Stimulated activated CD4-positive, alpha-beta T cell treated with anti-CD3 and anti-CD28 coated beads, Interleukin-15, amount 100 ng/mL, for 48 hours (primary cell): ENCODE data around the gene ZNF578.
"Not testable (repeated sequence)": the region's sequence is repeated elsewhere in the genome, so short reads cannot be mapped to it uniquely, and the experiment has no call there.

Experiments
- DNase-seq, 2 donors: peaks; one replicate each; pipeline ENCODE4 v3.0.0-alpha.2; 2020; ENCODE audit warnings: low read depth in 2 of 2

The ZNF578 gene

DNA sequence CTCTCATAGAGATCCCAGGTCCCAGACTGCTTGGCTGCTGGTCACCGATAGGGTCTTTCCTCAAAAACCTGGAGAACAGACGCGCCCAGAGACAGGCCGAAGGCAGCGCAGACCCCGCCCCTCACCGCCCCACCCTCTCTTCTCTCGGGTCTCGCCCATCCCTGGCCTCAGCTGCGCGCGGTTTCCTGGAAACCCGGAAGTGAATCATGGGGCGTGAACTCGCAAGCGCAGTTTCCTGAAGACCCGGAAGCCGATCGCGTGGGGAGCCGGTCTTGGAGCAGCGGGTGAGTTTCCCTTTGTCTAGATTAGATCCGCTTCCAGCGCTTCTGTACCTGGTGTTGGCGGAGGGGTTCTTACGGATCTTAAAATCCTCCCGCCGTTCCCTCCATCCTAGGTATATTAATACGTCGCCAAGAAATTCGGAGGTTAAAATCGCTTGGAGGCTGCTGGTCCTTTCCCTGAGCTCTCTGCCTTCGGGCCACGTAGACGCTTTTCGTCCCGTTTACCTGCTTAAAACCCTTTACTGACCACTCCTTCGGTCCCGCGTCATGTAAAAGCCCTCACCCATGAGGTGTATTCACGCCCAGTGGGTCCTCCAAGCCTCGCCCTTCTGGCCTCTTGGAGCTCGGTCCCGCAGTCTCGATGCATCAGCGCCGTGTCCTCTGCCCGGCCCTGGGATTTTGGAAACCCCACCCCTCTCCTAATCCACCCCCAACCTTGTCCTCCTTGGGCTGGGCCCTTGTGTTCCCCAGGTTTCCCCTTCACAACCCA lies at the start of gene ZNF578:
ZNF578 (plus strand) TSS at position 230 of the 771 bp plus-strand sequence. CDS start 48,293 bp downstream, outside the sequence.
- peak; percentile 57 to 69 for DNase-seq

- no peak for DNase-seq
Measured at GRCh38 chr19:52410276-52410675, 43.1 kb upstream of the ZNF578 start.

DNA sequence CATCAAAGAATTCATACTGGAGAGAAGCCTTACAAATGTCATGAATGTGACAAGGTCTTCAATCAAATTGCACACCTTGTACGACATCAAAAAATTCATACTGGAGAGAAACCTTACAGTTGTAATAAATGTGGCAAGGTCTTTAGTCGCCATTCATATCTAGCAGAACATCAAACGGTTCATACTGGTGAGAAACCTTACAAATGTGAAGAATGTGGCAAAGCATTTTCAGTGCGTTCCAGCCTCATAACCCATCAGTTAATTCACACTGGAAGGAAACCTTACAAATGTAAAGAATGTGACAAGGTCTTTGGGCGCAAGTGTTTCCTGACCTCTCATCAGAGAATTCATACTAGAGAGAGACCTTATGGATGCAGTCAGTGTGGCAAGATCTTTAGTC lies 37.6 kb upstream of the ZNF578 start:
- no peak for DNase-seq

DNA sequence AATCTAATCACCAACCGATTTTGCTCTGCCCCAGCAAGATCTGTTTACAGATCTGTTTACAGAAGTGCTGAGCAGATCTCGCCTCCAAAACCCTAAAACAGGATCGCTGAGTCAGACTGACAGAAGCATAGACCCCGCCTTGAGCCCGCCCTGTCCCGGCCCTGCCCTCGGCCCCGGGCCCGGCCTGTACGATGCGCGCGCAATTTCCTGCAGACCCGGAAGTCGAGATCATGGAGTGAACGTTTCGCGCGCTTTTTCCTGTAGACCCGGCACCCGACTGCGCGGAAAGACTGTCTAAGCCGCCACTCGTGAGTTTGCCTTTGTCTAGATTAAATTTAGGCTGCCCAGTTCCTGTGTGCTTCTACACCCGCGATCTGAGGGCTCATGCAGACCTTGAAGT lies 24.4 kb upstream of the ZNF578 start, which contains the start of gene ZNF534:
ZNF534 (plus strand) TSS at position 212 of the 400 bp plus-strand sequence. CDS start 2,327 bp downstream, outside the sequence.
- no peak for DNase-seq

DNA sequence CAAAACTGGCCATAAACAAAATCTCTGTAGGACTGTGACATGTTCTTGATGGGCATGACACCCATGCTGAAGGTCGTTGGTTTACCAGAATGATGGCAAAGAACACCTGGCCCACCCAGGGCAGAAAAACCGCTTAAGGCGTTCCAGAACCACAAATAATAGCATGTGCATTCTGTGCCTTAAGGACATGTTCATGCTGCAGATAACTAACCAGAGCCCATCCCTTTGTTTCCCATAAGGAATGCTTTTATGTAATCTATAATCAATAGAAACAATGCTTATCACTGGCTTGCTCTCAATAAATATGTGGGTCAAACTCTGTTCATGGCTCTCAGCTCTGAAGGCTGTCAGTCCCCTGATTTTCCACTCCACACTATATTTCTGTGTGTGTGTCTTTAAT lies 11.2 kb upstream of the ZNF578 start:
- DNase-seq: no peak

DNA sequence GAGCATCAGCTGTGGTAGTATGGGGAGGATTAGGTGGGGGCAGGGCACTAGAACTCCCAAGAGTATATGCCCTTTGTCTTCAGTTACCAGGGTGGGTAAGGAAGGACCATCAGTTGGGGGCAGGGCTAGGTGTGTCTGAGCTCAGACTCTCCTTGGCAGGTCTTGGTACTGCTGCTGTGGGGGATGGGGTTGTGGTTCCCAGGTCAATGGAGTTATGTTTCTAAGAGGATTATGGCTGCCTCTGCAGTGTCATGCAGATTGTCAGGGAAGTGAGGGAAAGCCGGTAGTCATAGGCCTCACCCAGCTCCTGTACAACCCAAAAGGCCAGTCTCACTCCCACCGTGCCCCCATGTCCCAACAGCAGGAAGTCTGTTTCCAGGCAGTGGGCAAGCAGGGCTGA lies 8.8 kb upstream of the ZNF578 start:
- DNase-seq: no peak

- no peak for DNase-seq
Measured at GRCh38 chr19:52451241-52451640, 2.1 kb upstream of the ZNF578 start.

GRCh38 chr19:52464798-52465470 lies 11.6 kb downstream of the ZNF578 start:
- DNase-seq: no peak

GRCh38 chr19:52473655-52474350 lies 20.4 kb downstream of the ZNF578 start:
- DNase-seq: no peak

DNA sequence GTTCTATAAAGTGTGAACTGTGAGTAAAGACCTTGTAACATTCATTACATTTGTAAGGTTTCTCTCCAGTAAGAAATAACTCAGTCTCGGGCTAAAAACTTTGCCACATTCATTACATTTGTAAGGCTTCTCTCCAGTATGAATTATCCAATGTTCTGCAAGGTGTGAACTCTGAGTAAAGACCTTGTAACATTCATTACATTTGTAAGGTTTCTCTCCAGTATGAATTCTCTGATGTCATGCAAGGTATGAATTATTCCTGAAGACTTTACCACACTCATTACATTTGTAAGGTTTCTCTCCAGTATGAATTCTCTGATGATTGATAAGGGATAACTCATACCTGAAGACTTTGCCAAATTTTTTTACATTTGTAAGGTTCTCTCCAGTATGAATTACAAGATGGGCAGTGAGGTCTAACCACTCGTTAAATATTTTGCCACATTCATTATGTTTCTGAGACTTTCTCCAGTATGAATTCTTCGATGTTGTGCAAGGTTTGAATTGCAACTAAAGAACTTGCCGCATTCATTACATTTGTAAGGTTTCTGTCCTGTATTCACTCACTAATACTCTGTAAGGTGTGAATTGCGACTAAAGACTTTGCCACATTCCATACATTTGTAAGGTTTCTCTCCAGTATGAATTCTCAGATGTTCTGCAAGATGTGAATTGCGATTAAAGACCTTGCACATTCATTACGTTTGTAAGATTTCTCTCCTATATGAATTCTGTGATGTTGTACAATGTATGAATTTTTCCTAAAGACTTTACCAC lies 21.2 kb downstream of the ZNF578 start:
- DNase-seq: no peak

- DNase-seq: not testable (repeated sequence)
Measured at GRCh38 chr19:52484111-52484743, 30.9 kb downstream of the ZNF578 start.

DNA sequence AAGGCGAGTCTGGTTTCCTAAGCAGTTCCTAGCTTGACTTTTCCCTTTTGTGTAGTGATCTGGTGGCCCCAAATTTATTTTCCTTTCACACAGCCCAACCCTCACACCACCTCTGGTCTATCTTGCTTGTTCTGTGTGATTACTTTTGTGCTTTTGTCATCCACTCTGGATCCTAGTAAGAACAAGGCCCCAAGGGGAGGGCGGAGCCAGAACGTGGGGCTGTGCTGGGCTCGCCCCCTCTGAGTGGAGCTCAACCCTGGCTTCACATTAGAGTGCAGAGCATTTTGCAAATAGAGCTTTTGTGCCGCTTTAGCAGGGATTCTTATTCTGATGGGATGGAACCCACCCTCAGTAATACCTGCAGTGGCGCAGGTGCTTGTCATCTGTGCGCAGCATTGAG lies 31.7 kb downstream of the ZNF578 start:
- not testable (repeated sequence) for DNase-seq

DNA sequence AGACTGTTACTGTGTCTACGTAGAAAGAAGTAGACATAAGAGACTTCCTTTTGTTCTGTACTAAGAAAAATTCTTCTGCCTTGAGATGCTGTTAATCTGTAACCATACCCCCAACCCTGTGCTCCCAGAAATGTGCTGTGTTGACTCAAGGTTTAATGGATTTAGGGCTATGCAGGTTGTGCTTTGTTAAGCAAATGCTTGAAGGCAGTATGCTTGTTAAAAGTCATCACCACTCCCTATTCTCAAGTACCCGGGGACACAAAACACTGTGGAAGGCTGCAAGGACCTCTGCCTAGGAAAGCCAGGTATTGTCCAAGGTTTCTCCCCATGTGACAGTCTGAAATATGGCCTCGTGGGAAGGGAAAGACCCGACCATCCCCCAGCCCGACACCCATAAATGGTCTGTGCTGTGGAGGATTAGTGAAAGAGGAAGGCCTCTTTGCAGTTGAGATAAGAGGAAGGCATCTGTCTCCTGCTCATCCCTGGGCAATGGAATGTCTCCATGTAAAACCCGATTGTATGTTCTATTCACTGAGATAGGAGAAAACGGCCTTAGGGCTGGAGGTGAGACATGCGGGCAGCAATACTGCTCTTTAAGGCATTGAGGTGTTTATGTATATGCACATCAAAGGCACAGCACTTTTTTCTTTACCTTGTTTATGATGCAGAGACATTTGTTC lies 32.3 kb downstream of the ZNF578 start:
- not testable (repeated sequence) for DNase-seq

- DNase-seq: no peak
Measured at GRCh38 chr19:52492201-52492993, 39.0 kb downstream of the ZNF578 start.

GRCh38 chr19:52492994-52493470 lies 39.7 kb downstream of the ZNF578 start:
- DNase-seq: no peak

DNA sequence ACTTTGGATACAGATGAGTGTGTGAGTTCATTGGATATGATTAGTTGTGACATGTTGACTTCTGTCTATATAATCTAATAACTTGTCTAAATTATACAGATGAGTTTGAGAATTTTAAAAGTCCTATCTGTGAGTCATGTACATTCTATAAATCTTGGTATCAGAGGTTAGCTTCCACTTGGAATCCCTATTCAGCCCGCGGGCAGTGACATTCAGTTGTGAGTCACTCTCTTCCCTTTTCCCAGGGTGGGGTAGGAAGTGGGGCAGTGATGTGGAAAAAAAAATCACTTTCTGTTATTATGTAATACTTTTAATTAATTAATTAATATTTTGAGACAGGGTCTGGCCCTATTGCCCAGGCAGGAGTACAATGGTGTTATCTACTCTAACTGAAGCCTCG lies 41.2 kb downstream of the ZNF578 start:
- no peak for DNase-seq

- no peak for DNase-seq
Measured at GRCh38 chr19:52498571-52498970, 45.2 kb downstream of the ZNF578 start.

- not testable (repeated sequence) for DNase-seq
Measured at GRCh38 chr19:52500474-52500873, 47.1 kb downstream of the ZNF578 start.

DNA sequence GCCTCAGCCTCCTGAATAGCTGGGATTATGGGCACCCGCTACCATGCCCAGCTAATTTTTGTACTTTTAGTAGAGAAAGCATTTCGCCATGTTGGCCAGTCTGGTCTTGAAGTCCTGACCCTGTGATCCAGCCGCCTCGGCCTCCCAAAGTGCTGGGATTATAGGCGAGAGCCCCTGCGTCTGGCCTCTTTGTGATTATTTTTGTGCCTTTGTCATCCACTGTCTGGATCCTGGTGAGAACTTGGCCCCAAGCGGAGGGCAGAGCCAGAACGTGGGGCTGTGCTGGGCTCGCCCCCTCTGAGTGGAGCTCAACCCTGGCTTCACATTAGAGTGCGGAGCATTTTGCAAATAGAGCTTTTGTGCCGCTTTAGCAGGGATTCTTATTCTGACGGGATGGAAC lies 47.6 kb downstream of the ZNF578 start:
- DNase-seq: not testable (repeated sequence)

- DNase-seq: no peak
Measured at GRCh38 chr19:52507266-52507665, 53.9 kb downstream of the ZNF578 start.
